HG03196 (cell line): ENCODE results near the gene PPP1R8.
"Not testable (repeated sequence)": the region's sequence is repeated elsewhere in the genome, so short reads cannot be mapped to it uniquely, and the experiment has no call there.

ENCODE experiments used
- ATAC-seq: cut with Tn5 transposase; IDR thresholded peaks from one replicate; pipeline ENCODE4 v1.9.1; 2021; ENCODE audit not compliant: unreplicated experiment

Gene PPP1R8

DNA sequence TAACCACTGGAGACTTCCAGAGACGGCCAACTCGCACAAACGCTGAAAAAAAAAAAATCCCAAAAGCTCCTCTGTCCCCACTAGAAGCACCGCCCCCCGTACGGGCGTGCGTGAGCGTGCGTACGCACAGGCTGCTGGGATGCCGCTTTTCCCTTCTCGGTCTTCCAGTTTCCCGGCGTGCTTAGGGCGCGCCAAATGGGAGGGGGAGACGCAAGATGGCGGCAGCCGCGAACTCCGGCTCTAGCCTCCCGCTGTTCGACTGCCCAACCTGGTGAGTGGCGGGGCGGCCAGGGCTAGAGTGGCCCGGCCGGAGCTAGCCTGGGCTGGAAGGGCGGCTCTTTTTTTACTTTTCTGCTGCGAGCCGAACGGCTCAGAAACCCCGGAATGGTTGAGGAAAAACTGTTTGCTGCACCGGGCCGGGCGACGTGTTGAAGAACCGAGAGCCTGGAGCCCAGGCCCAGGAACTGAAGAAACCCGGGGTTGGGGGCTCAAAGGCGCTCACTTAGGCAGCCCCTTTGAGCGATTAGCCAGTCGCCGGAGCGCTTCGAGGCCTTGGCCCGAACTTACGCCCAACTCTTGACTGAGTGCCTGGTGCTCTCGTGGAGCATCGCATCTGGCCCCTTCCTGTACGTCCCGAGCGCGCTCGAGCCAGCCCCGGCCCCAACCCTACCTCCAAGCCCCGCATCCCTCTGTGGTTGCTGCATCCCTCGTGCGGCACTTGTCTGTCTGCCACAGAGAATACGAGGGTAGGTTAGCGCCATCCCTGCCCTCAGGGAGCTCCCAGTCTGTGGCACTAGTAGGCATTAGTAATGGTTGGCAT, at the start of gene PPP1R8:
Gene PPP1R8 (plus strand): TSS at position 162 of the 820 bp plus-strand sequence. CDS start 54 bp downstream, at position 216.
- ATAC-seq: peak; percentile 93

DNA sequence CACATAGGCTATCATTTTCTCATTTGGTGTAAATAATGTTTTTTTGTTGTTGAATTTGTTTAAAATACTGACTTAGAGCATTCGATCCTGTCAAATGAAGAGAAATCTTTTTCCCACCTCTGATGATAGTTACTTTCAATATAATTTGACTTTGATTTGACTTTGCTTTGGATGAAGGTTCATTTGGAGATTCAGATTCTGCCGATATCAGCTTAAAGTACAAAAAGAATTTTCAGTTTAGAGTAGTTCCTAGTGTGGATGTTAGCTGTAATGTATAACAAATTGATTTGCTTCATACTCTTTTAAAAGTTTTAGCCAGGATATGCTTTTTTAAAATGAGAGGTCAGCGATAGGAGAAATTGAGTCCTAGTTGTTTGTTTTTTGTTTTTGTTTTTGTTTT, 47.6 kb upstream of the PPP1R8 start:
- ATAC-seq: no peak

DNA sequence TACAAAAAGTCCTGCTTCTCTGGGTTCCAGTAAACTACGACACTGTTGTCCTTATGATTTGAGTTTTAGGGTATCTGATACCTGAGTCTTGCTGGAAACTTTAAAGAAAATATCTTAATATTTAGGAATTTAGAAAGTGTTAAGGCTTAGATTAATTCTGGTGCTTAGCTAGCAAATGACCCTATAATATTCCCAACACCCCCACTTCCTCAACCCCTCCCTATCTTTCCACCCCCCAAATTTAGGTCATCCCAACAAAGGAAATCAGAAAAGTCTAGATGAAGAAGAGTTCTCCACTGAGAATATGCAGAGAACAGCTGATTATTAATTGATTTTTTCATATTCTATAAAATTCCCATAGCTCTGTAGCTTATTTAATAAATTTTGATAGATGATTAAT, 45.9 kb upstream of the PPP1R8 start:
- ATAC-seq: no peak

DNA sequence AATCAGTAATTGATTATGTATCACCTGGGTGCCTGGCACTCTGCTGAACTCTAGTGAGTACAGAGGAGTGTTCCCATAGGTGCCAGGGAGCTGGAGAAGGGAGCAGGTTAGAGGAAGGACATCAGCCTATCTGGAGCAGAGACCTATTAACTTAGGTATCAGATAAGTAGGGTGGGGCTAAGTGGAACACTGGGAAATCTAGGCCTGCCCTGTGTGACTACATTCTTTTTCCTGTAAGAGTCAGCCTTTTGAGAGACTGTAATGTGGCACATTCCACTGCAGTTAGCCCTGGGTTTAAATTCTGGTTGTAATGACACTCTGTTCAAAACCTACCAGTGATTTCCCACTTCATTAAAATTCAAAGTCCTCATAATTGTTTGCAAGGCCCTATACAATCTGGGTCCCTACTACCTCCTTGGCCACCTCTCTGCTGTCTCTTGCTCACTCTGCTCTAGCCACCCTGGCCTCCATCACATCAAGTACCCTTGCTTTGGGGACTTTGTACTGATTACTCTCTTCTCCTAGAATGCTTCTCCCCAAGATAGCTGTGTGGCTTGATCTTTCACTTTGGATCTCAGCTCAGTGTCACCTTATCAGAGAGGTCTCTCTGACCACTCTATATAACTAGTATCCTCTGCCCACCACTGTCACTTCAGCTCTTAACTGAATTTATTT, 44.7 kb upstream of the PPP1R8 start:
- ATAC-seq: no peak

DNA sequence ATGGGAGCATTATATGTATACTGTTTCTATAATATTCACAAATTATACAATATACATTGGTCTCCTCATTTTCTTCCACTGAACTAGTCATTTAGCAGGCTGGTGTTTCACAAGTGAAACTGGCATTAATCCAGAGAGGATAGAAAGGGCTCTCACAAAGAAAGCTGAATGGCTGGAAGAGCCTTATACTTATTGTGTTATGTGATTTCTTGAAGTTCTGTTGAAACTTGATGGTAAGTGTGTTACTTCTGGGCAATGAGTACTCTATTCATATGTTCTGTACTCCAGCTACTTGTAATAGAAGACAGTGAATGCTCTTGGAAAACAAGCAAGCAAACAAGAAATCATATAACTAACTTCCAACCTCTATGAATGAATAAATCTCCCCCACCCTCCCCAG, 42.7 kb upstream of the PPP1R8 start:
- no peak for ATAC-seq

DNA sequence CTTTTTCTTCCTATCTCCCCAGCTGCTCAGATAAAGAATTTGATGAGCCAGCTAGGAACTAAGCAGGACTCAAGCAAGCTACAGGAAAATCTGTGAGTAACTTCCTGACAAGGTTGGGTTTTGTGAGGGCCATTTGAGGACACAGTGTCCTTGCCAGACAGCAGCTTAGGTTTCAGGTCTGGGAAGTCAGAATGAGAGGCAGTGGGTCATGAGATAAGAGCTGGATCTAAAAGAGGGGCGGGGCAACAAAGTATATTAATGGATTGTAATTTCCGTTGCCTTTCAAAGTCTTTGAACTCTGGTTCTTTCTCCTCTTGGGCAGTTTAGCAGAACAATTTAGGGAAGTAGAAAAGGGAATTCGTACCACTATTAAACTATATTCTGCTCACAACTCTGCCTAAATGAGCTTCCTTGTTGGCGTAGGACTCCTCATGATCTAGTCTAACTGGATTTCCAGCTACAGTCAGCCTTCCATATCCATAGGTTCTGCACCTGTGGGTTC, 41.0 kb upstream of the PPP1R8 start:
- no peak for ATAC-seq

DNA sequence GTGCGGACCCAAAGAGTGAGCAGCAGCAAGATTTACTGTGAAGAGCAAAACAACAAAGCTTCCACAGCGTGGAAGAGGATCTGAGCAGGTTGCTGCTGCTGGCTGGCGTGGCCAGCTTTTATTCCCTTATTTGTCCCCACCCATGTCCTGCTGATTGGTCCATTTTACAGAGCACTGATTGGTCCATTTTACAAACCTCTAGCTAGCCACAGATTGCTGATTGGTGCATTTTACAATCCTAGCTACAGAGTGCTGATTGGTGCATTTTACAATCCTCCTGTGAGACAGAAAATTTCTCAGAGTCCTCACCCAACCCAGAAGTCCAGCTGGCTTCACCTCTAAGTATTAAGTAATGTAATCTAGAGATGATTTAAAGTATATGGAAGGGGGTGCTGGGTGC, 40.3 kb upstream of the PPP1R8 start:
- not testable (repeated sequence) for ATAC-seq

DNA sequence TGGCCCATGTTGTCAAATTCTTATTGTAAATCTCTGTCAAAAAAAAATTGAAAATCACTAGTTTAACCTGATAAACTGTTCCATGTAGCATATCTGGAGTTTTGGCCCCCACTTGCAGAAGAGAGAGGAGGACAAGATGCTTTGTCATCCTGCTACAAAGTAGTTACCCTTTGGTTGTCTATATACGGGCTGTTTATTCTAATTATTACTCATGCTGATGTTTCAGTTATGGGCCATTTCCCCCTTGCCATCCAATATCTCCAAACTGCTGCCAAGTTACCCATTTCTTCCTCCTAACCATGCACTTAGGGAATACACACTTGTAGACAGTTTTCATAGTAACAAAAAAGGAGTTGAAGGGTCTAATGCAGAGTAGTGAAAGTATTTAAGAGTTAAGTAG, 35.0 kb upstream of the PPP1R8 start:
- ATAC-seq: no peak

DNA sequence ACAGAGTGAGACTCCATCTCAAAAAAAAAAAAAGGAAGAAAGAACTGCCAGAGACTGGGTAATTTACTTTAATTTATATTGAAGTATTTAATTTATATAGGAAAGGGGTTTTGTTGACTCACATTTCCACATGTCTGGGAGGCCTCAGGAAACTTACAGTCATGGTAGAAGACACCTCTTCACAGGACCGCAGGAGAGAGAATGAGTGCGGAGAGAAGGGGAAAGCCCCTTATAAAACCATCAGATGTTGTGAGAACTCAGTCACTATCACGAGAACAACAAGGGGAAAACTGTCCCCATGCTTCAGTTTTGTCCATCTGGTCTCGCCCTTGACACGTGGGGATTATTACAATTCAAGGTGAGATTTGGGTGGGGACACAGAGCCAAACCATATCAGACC, 25.8 kb upstream of the PPP1R8 start:
- ATAC-seq: no peak

DNA sequence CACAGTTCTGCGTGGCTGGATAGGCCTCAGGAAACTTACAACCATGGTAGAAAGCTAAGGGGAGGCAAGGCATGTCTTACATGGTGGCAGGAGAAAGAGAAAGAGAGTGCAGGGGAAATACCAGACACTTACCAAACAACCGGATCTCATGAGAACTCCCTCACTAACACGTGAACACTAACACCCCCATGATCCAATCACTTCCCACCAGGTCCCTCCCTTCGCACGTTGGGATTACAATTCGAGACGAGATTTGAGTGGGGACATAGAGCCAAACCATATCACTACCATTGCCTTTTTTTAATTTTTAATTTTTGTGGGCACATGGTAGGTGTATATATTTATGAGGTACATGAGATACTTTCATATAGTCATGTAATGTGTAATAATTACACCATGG, 23.8 kb upstream of the PPP1R8 start:
- no peak for ATAC-seq

DNA sequence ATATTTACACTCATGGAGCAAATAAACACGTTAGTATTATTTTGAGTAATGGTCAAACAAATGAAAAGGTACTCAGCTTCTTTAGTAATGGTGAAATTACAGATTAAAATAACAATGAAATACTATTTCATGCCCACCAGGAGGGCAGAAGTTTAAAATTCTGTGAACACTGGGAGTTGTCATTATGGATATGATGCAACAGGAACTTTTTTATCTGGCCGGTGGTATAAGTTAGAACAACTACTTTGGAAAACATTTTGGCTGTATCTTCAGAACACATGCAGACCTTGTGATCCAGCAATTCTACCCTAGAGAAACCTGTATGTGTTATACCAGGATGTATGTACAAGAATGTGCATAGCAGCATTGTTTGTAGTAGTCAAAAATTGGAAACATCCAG, 23.2 kb upstream of the PPP1R8 start:
- ATAC-seq: no peak

DNA sequence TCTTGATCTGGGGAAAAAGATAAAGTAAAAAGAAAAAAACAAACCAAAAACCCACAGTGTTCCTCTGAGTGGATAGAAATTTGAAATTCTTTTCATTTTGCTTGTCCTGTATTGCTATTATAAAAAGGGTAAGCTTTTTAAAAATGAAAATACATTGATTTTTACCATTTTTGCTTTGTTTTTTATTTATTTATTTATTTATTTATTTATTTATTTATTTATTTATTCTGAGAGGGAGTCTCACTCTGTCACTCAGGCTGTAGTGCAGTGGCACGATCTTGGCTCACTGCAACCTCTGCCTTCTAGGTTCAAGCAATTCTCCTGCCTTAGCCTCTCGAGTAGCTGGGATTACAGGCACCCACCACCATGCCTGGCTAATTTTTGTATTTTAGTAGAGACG, 22.5 kb upstream of the PPP1R8 start:
- not testable (repeated sequence) for ATAC-seq

DNA sequence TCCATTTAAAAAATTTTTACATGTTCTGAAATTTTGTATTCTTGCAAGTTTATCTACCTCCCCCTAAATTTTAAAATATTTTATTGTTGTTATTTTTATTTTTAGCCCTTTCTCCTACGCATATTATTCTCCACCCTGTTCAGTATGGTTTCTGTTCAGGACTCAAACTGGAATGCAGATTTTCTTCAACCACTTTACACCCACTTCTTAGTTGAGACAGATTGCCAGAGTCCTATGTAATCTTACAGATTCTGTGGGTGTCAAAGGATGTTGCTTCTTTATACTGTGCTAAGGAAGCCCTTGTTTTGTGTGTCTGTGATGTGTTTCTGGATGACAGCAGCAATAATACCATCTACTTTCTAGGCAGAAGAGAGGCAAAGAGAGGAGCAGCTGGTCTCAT, 20.7 kb upstream of the PPP1R8 start:
- no peak for ATAC-seq

DNA sequence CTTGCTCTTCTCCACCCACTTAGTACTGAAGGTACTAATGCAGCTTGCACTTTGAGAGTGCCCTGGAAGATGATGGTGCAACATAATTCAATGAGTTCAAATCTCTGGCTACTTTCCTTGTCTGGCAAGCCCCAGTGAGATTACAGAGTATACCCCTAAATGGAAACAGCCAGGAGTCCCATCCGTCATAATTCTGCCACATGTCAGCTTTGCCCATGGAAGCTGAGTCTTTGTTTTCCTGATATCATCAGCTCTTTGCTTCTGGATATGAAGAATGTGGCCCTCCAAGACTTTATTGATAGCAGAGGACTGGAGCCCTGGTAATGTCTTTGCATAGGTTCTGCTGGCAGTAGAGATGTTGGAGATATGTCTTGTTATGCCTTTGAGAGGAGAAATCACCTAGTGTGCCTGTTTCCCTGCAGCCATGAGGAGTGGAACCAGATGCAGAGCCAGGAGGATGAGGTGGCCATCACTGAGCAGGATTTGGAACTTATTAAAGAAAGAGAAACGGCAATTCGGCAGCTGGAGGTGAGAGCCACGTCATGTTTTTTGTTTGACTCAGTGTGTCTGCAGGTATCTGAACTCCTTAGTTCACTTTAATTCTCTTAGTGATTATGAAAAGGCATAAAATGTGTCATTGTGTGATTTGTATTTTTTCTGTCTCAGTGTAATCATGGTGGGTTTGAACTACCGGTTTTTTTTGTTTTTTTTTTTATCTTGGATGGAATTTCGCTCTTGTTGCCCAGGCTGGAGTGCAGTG, 18.7 kb upstream of the PPP1R8 start:
- no peak for ATAC-seq

DNA sequence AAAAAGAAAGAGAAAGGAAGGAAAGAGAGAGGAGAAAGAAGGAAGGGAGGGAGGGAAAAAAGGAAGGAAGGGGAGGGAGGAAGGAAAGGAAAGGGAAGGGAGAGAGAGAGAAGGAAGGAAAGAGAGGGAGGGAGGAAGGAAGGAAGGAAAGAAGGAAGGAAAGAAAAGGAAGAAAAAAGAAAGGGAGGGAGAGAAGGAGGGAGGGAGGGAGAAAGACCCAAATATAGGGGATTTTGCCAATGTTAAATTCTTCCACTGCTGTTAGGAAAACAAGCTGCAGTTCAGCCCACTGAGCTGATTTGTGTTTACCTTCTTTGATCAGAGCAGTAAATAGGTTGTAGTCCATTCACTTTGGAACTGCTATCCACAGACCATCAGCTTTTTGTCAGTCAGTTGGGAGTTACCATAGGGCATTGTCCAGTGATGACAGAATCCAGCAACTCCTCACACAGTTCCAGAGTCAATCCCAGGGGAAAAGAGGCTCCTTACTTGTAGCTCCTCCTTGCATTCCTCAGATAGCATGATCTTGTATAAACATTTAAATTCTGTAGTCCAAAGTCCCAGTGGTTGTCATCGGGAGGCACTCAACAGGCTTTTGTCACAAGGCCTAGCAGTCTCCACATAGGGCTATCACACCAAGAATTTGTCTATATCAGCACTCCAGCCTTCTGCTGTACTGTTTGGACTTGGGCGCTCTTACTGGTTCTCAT, 13.5 kb upstream of the PPP1R8 start:
- no peak for ATAC-seq

DNA sequence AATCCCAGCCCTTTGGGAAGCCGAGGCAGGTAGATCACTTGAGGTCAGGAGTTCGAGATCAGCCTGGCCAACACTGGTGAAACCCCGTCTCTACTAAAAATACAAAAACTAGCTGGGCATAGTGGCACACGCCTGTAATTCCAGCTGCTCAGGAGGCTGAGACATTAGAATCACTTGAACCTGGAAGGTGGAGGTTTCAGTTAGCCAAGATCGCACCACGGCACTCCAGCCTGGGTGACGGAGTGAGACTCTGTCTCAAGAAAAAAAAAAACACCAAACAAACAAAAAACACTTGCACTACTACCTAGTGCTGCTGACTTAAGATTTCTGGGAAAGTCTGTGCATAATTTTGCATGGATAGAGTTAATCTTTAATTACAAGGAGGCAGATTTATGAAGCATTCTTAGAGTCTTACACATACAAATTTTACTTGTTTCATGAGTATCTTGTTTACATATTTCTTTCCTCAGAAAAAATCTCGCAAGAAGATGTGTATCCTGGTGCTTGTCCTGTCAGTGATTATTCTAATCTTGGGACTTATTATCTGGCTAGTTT, 8.7 kb upstream of the PPP1R8 start:
- ATAC-seq: no peak

DNA sequence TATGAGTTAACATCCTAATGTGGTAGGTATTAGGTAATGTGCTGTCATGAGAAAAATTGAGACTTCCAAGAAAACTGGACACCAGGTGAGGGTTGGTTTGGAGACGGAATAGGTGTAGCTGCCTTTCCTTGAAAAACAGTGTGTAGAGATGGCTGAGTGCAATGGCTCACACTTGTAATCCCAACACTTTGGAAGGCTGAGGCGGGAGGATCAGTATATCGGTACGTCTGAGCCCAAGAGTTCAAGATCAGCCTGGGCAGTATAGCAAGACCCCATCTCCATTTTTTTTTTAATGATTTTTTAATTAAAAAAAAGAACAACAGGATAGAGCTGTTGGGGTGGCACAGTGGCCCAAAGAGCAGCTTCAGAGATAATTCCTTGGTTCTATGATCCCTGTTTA, 6.8 kb upstream of the PPP1R8 start:
- no peak for ATAC-seq

DNA sequence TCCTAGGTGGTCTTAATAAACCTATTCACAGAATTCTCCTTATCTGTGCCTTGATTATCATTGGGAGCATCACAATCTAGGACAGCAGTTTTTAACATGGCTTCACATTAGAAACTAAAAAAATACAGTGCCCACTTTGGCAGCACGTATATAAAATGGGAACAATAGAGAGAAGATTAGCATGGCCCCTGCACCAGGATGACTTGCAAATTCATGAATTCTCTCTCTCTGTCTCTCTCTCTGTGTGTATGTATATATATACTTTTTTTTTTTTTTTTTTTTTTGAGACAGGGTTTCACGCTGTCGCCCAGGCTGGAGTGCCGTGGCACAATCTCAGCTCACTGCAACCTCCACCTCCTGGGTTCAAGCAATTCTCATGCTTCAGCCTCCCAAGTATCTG, 6.2 kb upstream of the PPP1R8 start:
- ATAC-seq: no peak

DNA sequence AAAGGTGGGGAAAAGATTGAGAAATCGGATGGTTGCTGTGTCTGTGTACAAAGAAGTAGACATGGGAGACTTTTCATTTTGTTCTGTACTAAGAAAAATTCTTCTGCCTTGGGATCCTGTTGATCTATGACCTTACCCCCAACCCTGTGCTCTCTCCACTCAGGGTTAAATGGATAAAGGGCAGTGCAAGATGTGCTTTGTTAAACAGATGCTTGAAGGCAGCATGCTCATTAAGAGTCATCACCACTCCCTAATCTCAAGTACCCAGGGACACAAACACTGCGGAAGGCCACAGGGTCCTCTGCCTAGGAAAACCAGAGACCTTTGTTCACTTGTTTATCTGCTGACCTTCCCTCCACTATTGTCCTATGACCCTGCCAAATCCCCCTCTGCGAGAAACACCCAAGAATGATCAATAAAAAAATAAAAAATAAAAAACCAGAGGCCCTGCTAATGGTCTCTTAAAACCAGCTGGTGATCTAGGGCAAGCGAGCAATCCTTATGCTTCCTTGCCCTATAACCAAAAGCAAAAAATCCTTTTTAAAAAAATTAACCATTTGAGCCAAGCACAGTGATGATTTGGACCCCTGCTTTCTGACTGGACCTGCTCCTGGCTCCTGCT, 1.1 kb upstream of the PPP1R8 start:
- not testable (repeated sequence) for ATAC-seq
